ENCODE measurements around the gene TNFRSF8. TPM values are rescaled to one million over a fixed set of nuclear protein-coding genes. Genes with fewer than 3 reads are reported as not detected.

Gene TNFRSF8
- total and polyA plus RNA-seq, 7 donors = 0.25 to 0.86 (median 0.49) TPM

DNA sequence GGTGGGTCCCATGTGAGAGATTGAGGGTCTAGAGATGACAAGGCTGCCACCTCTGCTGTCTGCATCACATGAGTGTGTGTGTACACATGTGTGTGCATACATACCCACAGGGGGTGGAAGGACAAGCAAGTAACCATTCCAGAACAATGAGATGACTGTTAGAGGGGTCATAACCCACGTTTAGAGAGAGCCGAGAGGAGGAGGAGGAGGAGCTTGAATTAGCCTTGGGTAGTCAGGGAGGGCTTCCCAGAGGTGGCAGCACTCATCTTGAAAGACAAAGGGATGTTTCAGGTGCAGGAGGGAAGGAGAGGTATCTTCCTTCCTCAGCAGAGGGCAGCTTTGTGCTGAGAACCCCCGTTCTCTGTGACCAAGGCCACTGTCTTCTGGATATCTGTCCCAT is 125.0 kb downstream of the TNFRSF8 start:
- Histone ChIP-seq H3K4me1 (peaks cover 7% of the 10 kb centered on the region), H3K27me3 (ENCODE audit: insufficient read depth in 3 of 3, low read length in 2 of 3) (no peaks in the 10 kb centered on the region), H3K9me3 (no peaks in the 10 kb centered on the region), H3K27ac (no peak overlapping the region), H3K4me3 (no peak overlapping the region), H3K36me3 (ENCODE audit: insufficient read depth in 1 of 2, low read depth in 1 of 2) (peaks cover 0 to 13% of the 10 kb centered on the region in 2 donors)
- intact Hi-C loops (cut with DNase I) = loop anchor here in 1 of 2 donors (5.0 kb wide), 1 partner anchor 46 kb away; no protein-coding TSS in a partner anchor
- 55 to 56% (median 55%) methylated on average over 3 of the region's 3 CpGs for WGBS, 3 donors
- TF ChIP-seq, protein P1, sequence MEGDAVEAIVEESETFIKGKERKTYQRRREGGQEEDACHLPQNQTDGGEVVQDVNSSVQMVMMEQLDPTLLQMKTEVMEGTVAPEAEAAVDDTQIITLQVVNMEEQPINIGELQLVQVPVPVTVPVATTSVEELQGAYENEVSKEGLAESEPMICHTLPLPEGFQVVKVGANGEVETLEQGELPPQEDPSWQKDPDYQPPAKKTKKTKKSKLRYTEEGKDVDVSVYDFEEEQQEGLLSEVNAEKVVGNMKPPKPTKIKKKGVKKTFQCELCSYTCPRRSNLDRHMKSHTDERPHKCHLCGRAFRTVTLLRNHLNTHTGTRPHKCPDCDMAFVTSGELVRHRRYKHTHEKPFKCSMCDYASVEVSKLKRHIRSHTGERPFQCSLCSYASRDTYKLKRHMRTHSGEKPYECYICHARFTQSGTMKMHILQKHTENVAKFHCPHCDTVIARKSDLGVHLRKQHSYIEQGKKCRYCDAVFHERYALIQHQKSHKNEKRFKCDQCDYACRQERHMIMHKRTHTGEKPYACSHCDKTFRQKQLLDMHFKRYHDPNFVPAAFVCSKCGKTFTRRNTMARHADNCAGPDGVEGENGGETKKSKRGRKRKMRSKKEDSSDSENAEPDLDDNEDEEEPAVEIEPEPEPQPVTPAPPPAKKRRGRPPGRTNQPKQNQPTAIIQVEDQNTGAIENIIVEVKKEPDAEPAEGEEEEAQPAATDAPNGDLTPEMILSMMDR (IDR thresholded peaks at IDR 0.05) = no peak
- DNase-seq (no peak), ATAC-seq (no peak)

DNA sequence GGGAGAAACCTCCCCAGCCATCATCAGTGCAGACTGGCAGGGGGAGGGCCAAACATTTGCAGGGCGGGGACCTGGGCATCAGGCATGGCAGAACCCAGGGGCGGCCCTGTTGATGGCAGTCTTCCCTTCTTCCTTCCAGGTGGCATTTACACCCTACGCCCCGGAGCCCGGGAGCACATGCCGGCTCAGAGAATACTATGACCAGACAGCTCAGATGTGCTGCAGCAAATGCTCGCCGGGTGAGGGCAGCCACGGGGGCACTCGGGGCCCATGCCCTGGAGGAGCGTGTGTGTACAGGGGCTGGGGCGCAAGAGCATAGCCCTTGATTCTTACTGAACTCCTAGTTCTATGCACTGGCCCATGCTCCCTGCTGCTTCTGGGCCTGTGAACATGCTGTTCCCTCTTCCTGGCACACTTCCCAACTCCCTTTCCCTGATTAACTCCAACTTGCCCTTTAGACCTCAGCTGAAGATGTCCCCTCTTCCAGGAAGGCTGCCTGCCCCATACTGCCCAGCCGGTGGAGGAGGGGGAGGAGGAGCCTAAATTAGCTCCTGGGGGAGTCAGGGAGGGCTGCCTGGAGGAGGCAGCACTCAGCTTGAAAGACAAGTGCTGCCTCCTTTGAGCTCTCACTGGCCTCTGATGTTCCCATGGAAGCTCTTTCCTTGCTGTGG is 125.7 kb downstream of the TNFRSF8 start:
- Histone ChIP-seq H3K27ac (no peak overlapping the region), H3K9me3 (no peaks in the 10 kb centered on the region), H3K27me3 (ENCODE audit: insufficient read depth in 3 of 3, low read length in 2 of 3) (no peaks in the 10 kb centered on the region), H3K4me3 (no peak overlapping the region), H3K36me3 (ENCODE audit: insufficient read depth in 1 of 2, low read depth in 1 of 2) (peaks cover 0 to 15% of the 10 kb centered on the region in 2 donors), H3K4me1 (peaks cover 7% of the 10 kb centered on the region)
- intact Hi-C loops (cut with DNase I) = loop anchor here in 1 of 2 donors (5.0 kb wide), 1 partner anchor 46 kb away; no protein-coding TSS in a partner anchor
- DNase-seq (no peak), ATAC-seq (peak in 1 of 4 donors; percentile 22)
- 35 to 71% (median 53%) methylated on average over 12 to 13 of the region's 13 CpGs for WGBS, 3 donors
- TF ChIP-seq, protein P1 (IDR thresholded peaks at IDR 0.05) = no peak

DNA sequence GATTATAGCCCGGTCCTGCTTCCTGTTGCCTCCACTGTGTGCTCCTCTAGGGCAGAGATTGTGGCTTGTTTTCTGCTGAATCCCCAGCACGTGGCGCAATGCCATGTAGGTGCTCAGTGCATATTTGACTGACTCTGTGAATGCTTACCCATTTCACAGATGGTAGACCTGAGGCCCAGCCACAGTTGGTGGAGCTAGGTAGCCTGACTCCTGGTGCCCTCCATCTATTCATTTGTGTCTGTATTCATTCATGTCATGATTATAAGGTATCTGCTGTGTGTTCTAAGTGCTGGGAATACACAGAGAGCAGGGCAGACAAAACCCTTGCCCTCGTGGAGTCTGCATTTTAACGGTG is 126.2 kb downstream of the TNFRSF8 start:
- intact Hi-C loops (cut with DNase I) = loop anchor here in 1 of 2 donors (5.0 kb wide), 1 partner anchor 47 kb away; no protein-coding TSS in a partner anchor

DNA sequence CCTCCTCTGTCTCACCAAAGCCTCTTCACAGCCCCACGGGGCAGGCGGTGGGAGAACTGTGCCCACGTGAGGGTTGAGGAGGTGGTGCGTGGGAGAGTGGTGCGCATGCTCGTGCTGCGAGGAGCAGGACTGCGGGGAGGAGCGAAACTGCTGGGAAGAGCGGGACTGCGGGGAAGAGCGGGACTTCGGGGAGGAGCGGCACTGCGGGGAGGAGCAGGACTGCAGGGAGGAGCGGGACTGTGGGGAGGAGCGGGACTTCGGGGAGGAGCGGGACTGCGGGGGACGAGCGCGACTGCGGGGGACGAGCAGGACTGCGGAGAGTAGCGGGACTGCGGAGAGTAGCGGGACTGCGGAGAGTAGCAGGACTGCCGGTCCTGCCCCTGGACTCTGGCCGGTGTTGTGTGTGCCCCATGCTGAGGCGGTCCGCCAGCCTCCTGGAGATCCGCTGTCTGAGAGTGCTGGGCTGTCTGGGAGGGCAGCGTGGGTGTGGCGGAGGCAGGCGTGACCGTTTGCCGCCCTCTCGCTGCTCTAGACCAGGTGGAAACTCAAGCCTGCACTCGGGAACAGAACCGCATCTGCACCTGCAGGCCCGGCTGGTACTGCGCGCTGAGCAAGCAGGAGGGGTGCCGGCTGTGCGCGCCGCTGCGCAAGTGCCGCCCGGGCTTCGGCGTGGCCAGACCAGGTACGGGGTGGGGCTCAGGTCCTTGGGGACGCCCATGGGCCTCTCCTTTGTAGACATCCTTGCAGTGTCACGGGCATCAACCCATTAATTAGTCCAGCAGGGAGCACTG is 128.3 kb downstream of the TNFRSF8 start:
- H3K4me1 ChIP-seq = peaks cover 4% of the 10 kb centered on the region
- intact Hi-C loops (cut with DNase I) = no loop called here
- 88 to 90% (median 88%) methylated on average over 47 to 58 of the region's 58 CpGs for WGBS, 3 donors
- H3K4me3 ChIP-seq = no peak overlapping the region
- peaks cover 0 to 15% of the 10 kb centered on the region in 2 donors for H3K36me3 ChIP-seq (ENCODE audit: insufficient read depth in 1 of 2, low read depth in 1 of 2)
- no peak for DNase-seq
- H3K9me3 ChIP-seq = no peaks in the 10 kb centered on the region
- no peak overlapping the region for H3K27ac ChIP-seq
- H3K27me3 ChIP-seq (ENCODE audit: insufficient read depth in 3 of 3, low read length in 2 of 3) = no peaks in the 10 kb centered on the region
- no peak for ATAC-seq
- TF ChIP-seq, protein P1 (IDR thresholded peaks at IDR 0.05) = no peak

More for the DNA sequence above, 126.2 kb downstream of the TNFRSF8 start:
- TF ChIP-seq, protein P1 (IDR thresholded peaks at IDR 0.05) = no peak
- H3K27ac ChIP-seq = no peak overlapping the region
- H3K9me3 ChIP-seq = no peaks in the 10 kb centered on the region
- H3K36me3 ChIP-seq (ENCODE audit: insufficient read depth in 1 of 2, low read depth in 1 of 2) = peaks cover 0 to 15% of the 10 kb centered on the region in 2 donors
- no peak overlapping the region for H3K4me3 ChIP-seq
- DNase-seq (no peak), ATAC-seq (no peak)
- H3K27me3 ChIP-seq (ENCODE audit: insufficient read depth in 3 of 3, low read length in 2 of 3) = no peaks in the 10 kb centered on the region
- H3K4me1 ChIP-seq = peaks cover 4% of the 10 kb centered on the region
- 73 to 80% (median 76%) methylated on average over 5 of the region's 5 CpGs for WGBS, 3 donors

Other genes with a start within 250 kb of the TNFRSF8 start
- 1 to 10 TPM in 2 of 4 donors, under 1 TPM in 2; 0.28 to 2.1 (median 0.92) TPM for gene NPPA, start 215.5 kb upstream of the TNFRSF8 start, total RNA-seq
- 1 to 10 TPM in 1 of 3 donors, under 1 TPM in 2; 0.08 to 3.6 (median 0.13) TPM for gene NPPA, start 215.5 kb upstream of the TNFRSF8 start, polyA plus RNA-seq
- gene NPPB, start 204.4 kb upstream of the TNFRSF8 start, total RNA-seq = under 1 TPM in 1 of 4 donors, not detected in 3; 0.39 TPM
- 1 to 10 TPM in 1 of 3 donors, under 1 TPM in 1, not detected in 1; 0.37 to 1.6 TPM for gene NPPB, start 204.4 kb upstream of the TNFRSF8 start, polyA plus RNA-seq
- gene KIAA2013, start 136.9 kb upstream of the TNFRSF8 start, total RNA-seq = 10 to 100 TPM; 29.7 to 35.8 (median 33.4) TPM
- gene KIAA2013, start 136.9 kb upstream of the TNFRSF8 start, polyA plus RNA-seq = 10 to 100 TPM; 24.4 to 79.7 (median 34.7) TPM
- 10 to 100 TPM; 25.1 to 52.3 (median 35.7) TPM for gene PLOD1, start 128.6 kb upstream of the TNFRSF8 start, total RNA-seq
- gene PLOD1, start 128.6 kb upstream of the TNFRSF8 start, polyA plus RNA-seq = 10 to 100 TPM; 33.5 to 48.6 (median 39.1) TPM
- 100 to 1,000 TPM; 245 to 542 (median 320) TPM for gene MFN2, start 82.9 kb upstream of the TNFRSF8 start, total RNA-seq
- 100 to 1,000 TPM; 163 to 225 (median 177) TPM for gene MFN2, start 82.9 kb upstream of the TNFRSF8 start, polyA plus RNA-seq
- 10 to 100 TPM; 14.4 to 20.3 (median 16.7) TPM for gene MIIP, start 43.8 kb upstream of the TNFRSF8 start, total RNA-seq
- gene MIIP, start 43.8 kb upstream of the TNFRSF8 start, polyA plus RNA-seq = 10 to 100 TPM; 20.0 to 30.5 (median 23.4) TPM
- gene TNFRSF1B, start 103.7 kb downstream of the TNFRSF8 start, total RNA-seq = 10 to 100 TPM in 1 of 4 donors, 1 to 10 TPM in 3; 7.5 to 12.8 (median 8.8) TPM
- 1 to 10 TPM; 5.1 to 7.6 (median 5.8) TPM for gene TNFRSF1B, start 103.7 kb downstream of the TNFRSF8 start, polyA plus RNA-seq
- gene VPS13D, start 166.7 kb downstream of the TNFRSF8 start, total RNA-seq = 10 to 100 TPM; 32.3 to 69.1 (median 51.1) TPM
- 10 to 100 TPM; 19.9 to 45.3 (median 25.3) TPM for gene VPS13D, start 166.7 kb downstream of the TNFRSF8 start, polyA plus RNA-seq